GM19025 (cell line): ENCODE results near the gene ZFP1.

Experiments used
- ATAC-seq: cut with Tn5 transposase; IDR thresholded peaks from one replicate; pipeline ENCODE4 v1.9.1; 2021; ENCODE audit warnings: mild to moderate bottlenecking, low read depth, moderate library complexity; ENCODE audit not compliant: unreplicated experiment

The ZFP1 gene

GRCh38 chr16:75219838-75220237 is 71.5 kb downstream of the ZFP1 start:
- ATAC-seq: no peak
